Endothelial cell of umbilical vein (primary cell): ENCODE measurements around the gene RASAL1. TPM values are rescaled to one million over a fixed set of nuclear protein-coding genes. Genes with fewer than 3 reads are reported as not detected.

ENCODE experiments used
- BruUV-seq: library from RNA; stranded (reverse); fragments of 400-500 nt; replicated peaks from 2 replicates; lab custom pipeline; 2021; lab: Mats Ljungman, UMichigan
- CTCF ChIA-PET: fragments of 300-600, 350-600 bp; sonication (Branson Sonifier 250); formaldehyde crosslinking; loops from one replicate; lab custom pipeline; 2021; ENCODE audit warnings: antibody characterized with exemption, inconsistent platforms; lab: Charles Lee
- POLR2A ChIA-PET: fragments of 300-600, 350-600 bp; sonication (Branson Sonifier 250); formaldehyde crosslinking; loops from one replicate; lab custom pipeline; 2021; ENCODE audit warnings: antibody characterized with exemption, inconsistent platforms; lab: Charles Lee
- DNase-seq: peaks from one replicate; pipeline ENCODE4 v3.0.0-alpha.2; 2011; ENCODE audit warnings: low read depth, low spot score
- FAIRE-seq: peaks from 2 replicates; lab custom pipeline; 2011; peaks lifted over from hg19 to GRCh38; lab: Jason Lieb, UNC
- H2AFZ ChIP-seq: 2 replicates; pipeline ENCODE4 v1.6.0; 2012; ENCODE audit warnings: low read depth, low read length, control low read depth, inconsistent platforms
- H3K27ac ChIP-seq: 2 replicates; pipeline ENCODE4 v1.5.1; 2011; ENCODE audit warnings: low read depth, mild to moderate bottlenecking, control low read depth, low read length, moderate library complexity; ENCODE audit not compliant: insufficient read depth
- H3K27me3 ChIP-seq, 2 experiments: 2 replicates each; pipeline versions ENCODE4 v1.6.0 to v1.6.1; 2011; ENCODE audit warnings: low read length in 2 of 2, mixed read lengths in 1 of 2; ENCODE audit not compliant: control insufficient read depth in 2 of 2, insufficient read depth in 2 of 2
- H3K36me3 ChIP-seq, 2 experiments: 2 replicates in 1 of 2; 3 replicates in 1 of 2; pipeline ENCODE4 v1.5.1; 2011; ENCODE audit warnings: low read length in 2 of 2, mild to moderate bottlenecking in 1 of 2, moderate library complexity in 1 of 2; ENCODE audit not compliant: control insufficient read depth in 2 of 2, insufficient read depth in 2 of 2; ENCODE audit errors: extremely low read depth in 1 of 2
- H3K4me1 ChIP-seq: 3 replicates; pipeline ENCODE4 v1.5.1; 2011; ENCODE audit warnings: mild to moderate bottlenecking, low read length; ENCODE audit not compliant: control insufficient read depth, insufficient read depth; ENCODE audit errors: extremely low read depth
- H3K4me2 ChIP-seq: 2 replicates; pipeline ENCODE4 v1.6.1; 2011; ENCODE audit warnings: low read length, control low read depth, mixed read lengths; ENCODE audit not compliant: insufficient read depth
- H3K4me3 ChIP-seq, 3 experiments: fragments of 200-600 bp in 1 of 3; sonication (generic), shearing (Covaris generic) in 1 of 3; replicated peaks in 1 of 3; 2 replicates each; pipeline ENCODE4 v1.5.1; 2011 to 2016; ENCODE audit warnings: control low read depth in 3 of 3, low read length in 3 of 3, mild to moderate bottlenecking in 2 of 3, inconsistent platforms in 1 of 3, low read depth in 1 of 3, moderate library complexity in 1 of 3; ENCODE audit not compliant: insufficient read depth in 1 of 3
- H3K79me2 ChIP-seq: 2 replicates; pipeline ENCODE4 v1.6.0; 2012; ENCODE audit warnings: low read length, inconsistent platforms; ENCODE audit not compliant: control insufficient read depth, insufficient read depth
- H3K9ac ChIP-seq: replicated peaks from 2 replicates; pipeline ENCODE3; 2011; ENCODE audit warnings: low read length, control low read depth; ENCODE audit not compliant: insufficient read depth; ENCODE audit errors: extremely low read depth
- H3K9me1 ChIP-seq: replicated peaks from 3 replicates; pipeline ENCODE4 v1.6.0; 2011; ENCODE audit warnings: mild to moderate bottlenecking, low read length; ENCODE audit not compliant: control insufficient read depth, insufficient read depth; ENCODE audit errors: extremely low read depth
- H3K9me3 ChIP-seq: replicated peaks from 2 replicates; pipeline ENCODE4 v1.5.1; 2012; ENCODE audit warnings: low read length, inconsistent platforms; ENCODE audit not compliant: control insufficient read depth, insufficient read depth
- H4K20me1 ChIP-seq: replicated peaks from 2 replicates; pipeline ENCODE3; 2011; ENCODE audit warnings: mild to moderate bottlenecking, low read length; ENCODE audit not compliant: control insufficient read depth, insufficient read depth; ENCODE audit errors: extremely low read depth
- CTCF ChIP-seq, 2 donors: IDR thresholded peaks; 1 replicate in 1 of 2; 2 replicates in 1 of 2; pipeline ENCODE4 v1.5.1; 2011; ENCODE audit warnings: low read length in 2 of 2, mild to moderate bottlenecking in 2 of 2, moderate library complexity in 2 of 2, control low read depth in 1 of 2, inconsistent platforms in 1 of 2, low read depth in 1 of 2; ENCODE audit not compliant: insufficient read depth in 1 of 2; ENCODE audit errors: extremely low read depth in 1 of 2
- EZH2 ChIP-seq: IDR thresholded peaks from 2 replicates; pipeline ENCODE4 v1.6.1; 2012; ENCODE audit warnings: borderline replicate concordance, low read depth, mild to moderate bottlenecking, moderate library complexity, low read length, inconsistent platforms; ENCODE audit not compliant: severe bottlenecking
- FOS ChIP-seq: IDR thresholded peaks from 2 replicates; pipeline ENCODE4 v1.6.1; 2011; ENCODE audit warnings: mild to moderate bottlenecking, low read length, moderate library complexity, borderline replicate concordance; ENCODE audit not compliant: insufficient read depth
- GATA2 ChIP-seq: IDR thresholded peaks from 2 replicates; pipeline ENCODE4 v1.7.0; 2011; ENCODE audit warnings: low read depth, mild to moderate bottlenecking, moderate library complexity, mixed read lengths, low read length; ENCODE audit not compliant: insufficient read length, insufficient read depth
- JUN ChIP-seq: IDR thresholded peaks from 2 replicates; pipeline ENCODE4 v1.6.1; 2011; ENCODE audit warnings: borderline replicate concordance, low read depth; ENCODE audit not compliant: insufficient read length, insufficient read depth
- MAX ChIP-seq: IDR thresholded peaks from 2 replicates; pipeline ENCODE4 v1.6.1; 2011; ENCODE audit not compliant: insufficient read depth, insufficient read length
- MYC ChIP-seq: IDR thresholded peaks from one replicate; pipeline ENCODE4 v1.6.1; 2011; ENCODE audit warnings: mild to moderate bottlenecking, low read depth, low read length
- POLR2A ChIP-seq: IDR thresholded peaks from 2 replicates; pipeline ENCODE4 v1.6.1; 2012; ENCODE audit warnings: low read depth, mild to moderate bottlenecking, control low read depth, low read length
- POLR2AphosphoS5 ChIP-seq: IDR thresholded peaks from 2 replicates; pipeline ENCODE4 v1.6.1; 2012; ENCODE audit warnings: low read depth, mild to moderate bottlenecking, control low read depth, low read length, moderate library complexity; ENCODE audit not compliant: insufficient read depth
- dilution Hi-C: fragments of 300-500 bp; cut with MboI; formaldehyde crosslinking; loops from one replicate; pipeline ENCODE4 v1.15.0; 2019; ENCODE audit warnings: low sequenced_read_pairs; ENCODE audit not compliant: extremely low pct_ligation_motif_present
- intact Hi-C: fragments of 100-400 bp; cut with micrococcal nuclease; formaldehyde crosslinking; loops from one replicate; pipeline ENCODE4 v1.10.0; 2022
- polyA plus RNA-seq, 4 experiments: library from polyadenylated mRNA; depleted of rRNA in 3 of 4; stranded (reverse) in 3 of 4; unstranded in 1 of 4; fragments of >200 nt; gene quantifications; 2 replicates each; pipeline versions ENCODE4 v1.2.1 to v1.2.3, GENCODE V29; 2011 to 2012; ENCODE audit warnings: missing spikeins in 1 of 4
- total RNA-seq: library from RNA; stranded (reverse); gene quantifications from 2 replicates; pipeline ENCODE4 v1.2.3, GENCODE V29; 2021

RASAL1 gene
- total and polyA plus RNA-seq, 2 donors (not counting 3 experiments of a cell fraction or from before 2014, with no cell fraction given) = not detected

- no peaks in the 10 kb centered on the region for H3K9me1 ChIP-seq
- no peak overlapping the region for H3K4me3 ChIP-seq
- H3K27me3 ChIP-seq = peaks cover 8 to 12% of the 10 kb centered on the region in 2 experiments
- no peaks in the 10 kb centered on the region for H3K36me3 ChIP-seq
- intact Hi-C loops (no loop called here), dilution Hi-C loops (no loop called here)
- H3K9ac ChIP-seq = no peak overlapping the region
- H2AFZ ChIP-seq = no peak overlapping the region
- TF ChIP-seq POLR2A (no peak), POLR2AphosphoS5 (no peak), EZH2 (no peak), GATA2 (no peak), JUN (no peak), CTCF (IDR thresholded peaks at IDR 0.05; ENCODE audit: extremely low read depth in 1 of 2, insufficient read depth in 1 of 2, low read depth in 1 of 2, low read length in 2 of 2) (no peak), MYC (no peak), FOS (no peak), MAX (no peak)
- ChIA-PET POLR2A (no interaction called here), CTCF (interaction anchor here (1.7 kb wide), 1 partner anchor 68 kb away, joined by 6 read pairs; no protein-coding TSS in a partner anchor)
- BruUV-seq = no TSS peak
- H3K27ac ChIP-seq = no peak overlapping the region
- no peaks in the 10 kb centered on the region for H3K9me3 ChIP-seq
- H3K79me2 ChIP-seq = no peaks in the 10 kb centered on the region
- FAIRE-seq (no peak), DNase-seq (no peak)
- H4K20me1 ChIP-seq = no peaks in the 10 kb centered on the region
- H3K4me2 ChIP-seq = no peak overlapping the region
- H3K4me1 ChIP-seq = no peaks in the 10 kb centered on the region
These were observed 74.4 kb downstream of the RASAL1 start for GRCh38 chr12:113061061-113061694.
